SK-N-MC (cell line): ENCODE measurements around the gene ACKR2.

ENCODE experiments used
- DNase-seq: peaks from one replicate; pipeline ENCODE4 v3.0.0-alpha.2; 2011; ENCODE audit warnings: low read depth, low spot score
- H3K27ac ChIP-seq: fragments of 200-600 bp; sonication (generic); 2 replicates; pipeline ENCODE4 v1.5.1; 2016; ENCODE audit warnings: mixed run types
- H3K36me3 ChIP-seq: fragments of 200-600 bp; sonication (generic); 2 replicates; pipeline ENCODE4 v1.6.1; 2017; ENCODE audit warnings: antibody characterized with exemption, low read length, mixed read lengths; ENCODE audit not compliant: insufficient read depth
- H3K4me3 ChIP-seq: fragments of 200-600 bp; sonication (generic); 2 replicates; pipeline ENCODE4 v1.5.1; 2016
- H3K9ac ChIP-seq: fragments of 200-600 bp; sonication (generic); 2 replicates; pipeline ENCODE4 v1.8.0; 2017; ENCODE audit warnings: mixed run types, mixed read lengths; ENCODE audit not compliant: insufficient read length
- H3K9me3 ChIP-seq: fragments of 200-600 bp; sonication (generic); 2 replicates; pipeline ENCODE4 v1.6.1; 2017; ENCODE audit warnings: low read depth, mild to moderate bottlenecking, antibody characterized with exemption, low read length, moderate library complexity, mixed read lengths
- EZH2 ChIP-seq: fragments of 200-600 bp; sonication (generic); IDR thresholded peaks from one replicate; pipeline ENCODE4 v1.6.1; 2017; ENCODE audit warnings: antibody characterized with exemption
- FOXP2 ChIP-seq: optimal IDR thresholded peaks from 2 replicates; pipeline ENCODE3; 2011; ENCODE audit warnings: mild to moderate bottlenecking, moderate library complexity; ENCODE audit not compliant: insufficient read depth; ENCODE audit errors: extremely low read length, control extremely low read depth
- POLR2AphosphoS5 ChIP-seq: IDR thresholded peaks from 2 replicates; pipeline ENCODE4 v1.6.1; 2012; ENCODE audit warnings: mild to moderate bottlenecking, low read depth, low read length, borderline replicate concordance

Gene ACKR2

DNA sequence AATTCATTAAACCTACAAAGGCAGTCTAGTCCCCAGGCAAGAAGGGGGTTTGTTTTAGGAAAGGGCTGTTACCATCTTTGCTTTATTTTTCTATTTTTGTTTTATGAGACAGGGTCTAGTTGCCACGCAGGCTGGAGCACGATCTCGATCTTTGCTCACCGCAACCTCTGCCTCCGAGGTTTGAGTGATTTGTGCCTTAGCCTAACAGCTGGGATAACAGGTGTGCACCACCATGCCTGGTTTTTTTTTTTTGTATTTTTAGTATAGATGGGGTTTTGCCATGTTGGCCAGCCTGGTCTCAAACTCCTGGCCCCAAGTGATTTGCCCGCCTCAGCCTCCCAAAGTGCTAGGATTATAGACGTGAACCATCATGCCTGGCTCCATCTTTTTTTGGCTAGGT lies 9.9 kb upstream of the ACKR2 start:
- no peaks in the 10 kb centered on the region for H3K36me3 ChIP-seq

DNA sequence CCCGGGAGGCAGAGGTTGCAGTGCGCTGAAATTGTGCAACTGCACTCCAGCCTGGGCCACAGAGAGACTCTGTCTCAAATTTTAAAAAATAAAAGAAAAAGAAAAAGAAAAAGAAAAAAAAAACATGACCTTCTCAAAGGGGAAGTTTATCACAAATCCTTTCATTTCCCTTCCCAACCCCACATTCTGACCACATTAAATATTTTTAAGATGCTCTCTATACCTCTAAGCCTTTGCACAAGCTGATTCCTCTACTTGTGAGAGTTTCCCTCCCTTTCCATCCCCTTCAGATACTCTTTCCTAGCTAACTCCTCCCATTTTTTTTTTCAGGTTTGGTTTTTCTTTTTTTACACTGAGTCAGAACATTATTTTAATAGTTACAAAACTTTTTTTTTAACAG lies 9.0 kb upstream of the ACKR2 start:
- Histone ChIP-seq H3K36me3 (no peaks in the 10 kb centered on the region), H3K9ac (no peak overlapping the region), H3K9me3 (no peaks in the 10 kb centered on the region), H3K27ac (no peak overlapping the region), H3K4me3 (no peak overlapping the region)
- TF ChIP-seq EZH2 (no peak), POLR2AphosphoS5 (no peak), FOXP2 (no peak)
- no peak for DNase-seq

More for the DNA sequence above, 9.9 kb upstream of the ACKR2 start:
- no peaks in the 10 kb centered on the region for H3K9me3 ChIP-seq
- H3K27ac ChIP-seq, result no peak overlapping the region
- no peak overlapping the region for H3K4me3 ChIP-seq
- no peak overlapping the region for H3K9ac ChIP-seq
- DNase-seq, result no peak
- TF ChIP-seq EZH2, result no peak
- TF ChIP-seq FOXP2, result no peak
- no peak for TF ChIP-seq POLR2AphosphoS5

GRCh38 chr3:42801048-42801620 lies 8.1 kb upstream of the ACKR2 start:
- Histone ChIP-seq H3K4me3 (no peak overlapping the region), H3K36me3 (no peaks in the 10 kb centered on the region), H3K27ac (no peak overlapping the region), H3K9me3 (no peaks in the 10 kb centered on the region), H3K9ac (no peak overlapping the region)
- TF ChIP-seq EZH2, result no peak
- no peak for TF ChIP-seq POLR2AphosphoS5
- no peak for TF ChIP-seq FOXP2
- DNase-seq, result no peak

DNA sequence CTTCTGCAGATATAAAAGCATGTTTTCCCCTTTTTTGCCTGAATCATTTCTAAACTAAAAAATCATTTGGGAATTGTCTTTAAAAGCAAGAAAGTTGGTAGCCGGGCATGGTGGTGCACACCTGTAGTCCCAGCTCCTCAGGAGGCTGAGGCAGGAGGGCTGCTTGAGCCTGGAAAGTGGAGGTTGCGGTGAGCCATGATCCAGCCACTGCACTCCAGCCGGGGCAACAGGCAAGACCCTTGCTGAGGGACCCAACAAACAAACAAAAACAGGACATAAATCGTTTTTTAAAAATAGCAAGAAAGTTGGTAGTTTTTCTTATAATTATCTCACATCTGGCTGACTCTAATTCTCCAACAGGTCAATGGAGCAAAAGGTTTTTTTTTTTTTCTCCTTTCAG lies 7.5 kb upstream of the ACKR2 start:
- TF ChIP-seq FOXP2 (no peak), EZH2 (no peak), POLR2AphosphoS5 (no peak)
- Histone ChIP-seq H3K27ac (no peak overlapping the region), H3K9me3 (no peaks in the 10 kb centered on the region), H3K4me3 (no peak overlapping the region), H3K9ac (no peak overlapping the region), H3K36me3 (no peaks in the 10 kb centered on the region)
- no peak for DNase-seq

DNA sequence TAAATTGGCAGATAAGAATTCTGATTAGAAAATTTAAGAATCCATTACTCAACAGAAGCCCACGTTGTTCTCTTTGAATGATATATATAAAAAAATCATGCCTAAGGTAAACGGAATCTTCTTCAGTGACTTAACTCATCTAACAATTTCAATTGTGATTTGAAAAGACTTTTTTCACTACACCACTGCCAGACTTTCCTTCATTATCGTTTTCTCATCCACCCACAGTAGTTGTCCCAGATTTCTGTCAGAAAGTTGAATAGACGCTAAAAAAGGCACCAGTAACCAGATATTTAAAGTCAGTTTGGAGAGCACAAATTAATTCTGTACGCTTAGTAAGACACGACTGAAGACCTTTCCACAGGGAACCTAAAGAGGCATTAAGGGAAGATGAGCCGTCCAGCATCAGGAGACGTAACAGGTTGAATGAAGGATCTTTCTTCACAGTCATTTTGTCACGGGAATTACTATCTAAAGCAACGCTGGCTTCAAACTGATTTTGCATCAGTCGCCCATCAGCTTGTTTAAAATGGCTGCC lies 6.3 kb upstream of the ACKR2 start:
- Histone ChIP-seq H3K4me3 (peak overlapping the region; percentile 88), H3K27ac (no peak overlapping the region), H3K36me3 (no peaks in the 10 kb centered on the region), H3K9ac (peak overlapping the region; percentile 80), H3K9me3 (no peaks in the 10 kb centered on the region)
- no peak for DNase-seq
- TF ChIP-seq POLR2AphosphoS5 (no peak), EZH2 (no peak), FOXP2 (no peak)

DNA sequence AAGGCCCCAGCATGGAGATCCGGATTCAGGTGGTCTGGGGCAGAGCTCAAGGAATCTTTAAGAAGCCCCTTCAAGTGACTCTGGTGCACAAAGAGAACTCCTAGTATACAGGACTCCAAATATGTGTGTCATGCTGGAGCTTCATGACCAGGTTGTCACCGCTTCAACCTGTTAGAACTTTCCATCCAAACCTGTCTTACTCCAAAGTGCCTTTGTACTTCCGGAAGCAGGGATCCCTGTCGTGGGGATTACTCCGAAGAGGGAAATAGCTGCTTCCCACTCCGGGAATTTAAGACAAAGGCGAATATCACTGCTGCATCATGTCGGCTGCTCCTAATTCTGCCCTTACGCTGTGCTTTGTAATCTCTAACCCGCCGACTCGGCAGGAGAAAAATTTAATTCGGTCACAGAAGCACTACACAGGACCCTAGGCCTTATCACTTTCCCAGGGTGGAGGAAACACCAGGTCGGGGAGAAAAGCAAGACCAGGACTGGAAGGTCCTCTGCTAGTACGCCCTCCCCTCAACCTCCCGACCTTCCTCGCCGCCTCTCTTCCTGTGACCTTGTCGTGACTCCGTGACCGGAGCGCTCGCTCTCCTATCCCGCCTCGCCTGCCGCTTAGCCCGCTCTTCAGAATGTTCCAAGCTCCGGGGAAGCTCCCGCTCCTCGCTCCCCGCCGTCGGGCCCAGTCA lies 5.7 kb upstream of the ACKR2 start:
- Histone ChIP-seq H3K4me3 (peak overlapping the region; percentile 88), H3K9me3 (no peaks in the 10 kb centered on the region), H3K9ac (peak overlapping the region; percentile 80), H3K36me3 (no peaks in the 10 kb centered on the region), H3K27ac (no peak overlapping the region)
- TF ChIP-seq EZH2, result no peak
- TF ChIP-seq FOXP2, result no peak
- TF ChIP-seq POLR2AphosphoS5, result no peak
- no peak for DNase-seq

GRCh38 chr3:42804106-42804830 lies 5.0 kb upstream of the ACKR2 start, which contains the start of gene HIGD1A:
Gene HIGD1A (minus strand): TSS chr3:42804490. CDS start chr3:42794253, 10,237 bp downstream.
- TF ChIP-seq POLR2AphosphoS5, result peak; percentile 87; the same call in 1 of the 2 replicates
- TF ChIP-seq EZH2, result no peak
- Histone ChIP-seq H3K9me3 (no peaks in the 10 kb centered on the region), H3K4me3 (peak within 1 kb of the TSS; percentile 88)

GRCh38 chr3:42804831-42805132 lies 4.5 kb upstream of the ACKR2 start:
- DNase-seq, result no peak
- Histone ChIP-seq H3K9me3 (no peaks in the 10 kb centered on the region), H3K4me3 (peak overlapping the region; percentile 88), H3K9ac (peak overlapping the region; percentile 70), H3K36me3 (no peaks in the 10 kb centered on the region), H3K27ac (no peak overlapping the region)
- TF ChIP-seq EZH2 (no peak), POLR2AphosphoS5 (no peak), FOXP2 (no peak)

More at GRCh38 chr3:42804106-42804830, 5.0 kb upstream of the ACKR2 start, which contains the start of gene HIGD1A:
- no peak for DNase-seq
- no peaks in the 10 kb centered on the region for H3K36me3 ChIP-seq
- H3K27ac ChIP-seq, result no peak within 1 kb of the TSS
- peak within 1 kb of the TSS; percentile 80 for H3K9ac ChIP-seq
